Measurements from ENCODE around the gene EXOC4.

EXOC4 gene

DNA sequence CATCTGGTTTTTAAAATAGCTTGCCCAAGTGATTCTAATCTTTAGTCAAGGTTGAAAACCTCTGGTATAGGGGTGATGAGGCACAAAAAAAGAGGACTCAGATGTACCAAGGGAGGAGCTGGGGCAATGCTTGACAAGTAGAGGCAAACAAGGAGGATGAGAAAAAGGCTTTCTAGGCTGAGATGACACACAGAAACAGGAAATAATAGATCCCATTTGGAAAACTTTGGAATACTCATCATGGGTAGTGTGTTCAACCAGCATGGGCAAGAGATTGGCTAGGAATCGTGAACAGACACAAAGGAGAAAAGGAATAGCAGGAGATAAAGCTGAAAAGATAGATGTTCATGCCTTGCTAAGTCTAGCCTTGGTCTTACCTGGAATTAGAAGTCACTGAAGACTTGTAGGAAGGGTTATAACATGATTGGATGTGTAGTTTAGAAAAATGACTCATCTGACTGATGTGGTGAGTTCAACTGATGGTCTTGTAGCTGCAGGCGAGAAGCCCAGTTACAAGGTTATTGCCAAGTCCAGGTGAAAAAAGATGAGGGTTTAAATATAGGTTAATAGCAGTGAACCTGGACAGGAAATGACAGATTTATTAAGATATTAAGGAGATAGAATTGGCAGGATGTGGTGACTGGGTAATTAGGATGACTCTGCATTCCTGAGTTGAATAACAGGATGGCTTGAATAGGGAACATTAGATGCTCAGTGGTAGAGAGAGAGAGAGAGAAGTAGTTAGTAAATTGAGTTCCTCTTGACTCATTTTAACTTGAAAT, 660.2 kb downstream of the EXOC4 start:
- no peak for DNase-seq (ENCODE audit: low read depth in 4 of 4, low spot score in 1 of 4)

DNA sequence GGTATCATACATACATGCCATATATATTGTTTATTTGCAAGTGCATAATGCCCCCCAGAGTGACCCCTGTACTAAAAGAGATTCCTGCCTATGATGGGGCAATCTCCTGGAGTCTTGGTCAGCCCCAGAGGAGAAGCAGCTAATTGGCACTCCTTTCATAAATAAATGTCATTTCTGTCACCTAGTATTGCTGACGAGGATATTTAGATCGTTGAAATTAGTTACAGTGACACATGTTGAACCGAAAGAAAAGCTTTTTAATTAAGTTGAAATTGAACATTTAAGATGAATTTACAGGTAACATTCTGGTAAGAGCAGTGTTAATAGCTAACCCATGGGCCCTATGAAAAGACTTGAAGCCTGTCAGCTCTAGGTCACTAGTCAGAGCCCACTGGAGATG, 663.7 kb downstream of the EXOC4 start:
- DNase-seq (ENCODE audit: low read depth in 4 of 4, low spot score in 1 of 4), result no peak

DNA sequence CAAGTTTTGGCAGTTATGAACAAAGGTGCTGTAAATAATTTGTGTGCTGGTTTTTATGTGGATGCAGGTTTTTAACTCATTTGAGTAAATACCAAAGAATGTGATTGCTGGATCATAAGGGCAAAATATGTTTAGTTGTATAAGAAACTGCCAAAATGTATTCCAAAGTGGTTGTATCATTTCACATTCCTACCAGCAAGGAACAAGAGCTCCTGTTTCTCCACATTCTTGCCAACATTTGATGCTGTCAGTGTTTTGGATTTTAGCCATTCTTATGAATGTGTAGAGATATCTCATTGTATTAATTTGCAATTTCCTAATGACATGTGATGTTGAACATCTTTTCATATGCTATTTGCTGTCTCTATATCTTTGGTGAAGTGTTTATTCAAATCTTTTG, 666.9 kb downstream of the EXOC4 start:
- no peak for DNase-seq (ENCODE audit: low read depth in 4 of 4, low spot score in 1 of 4)

- DNase-seq (ENCODE audit: low read depth in 4 of 4, low spot score in 1 of 4), result no peak
These were observed 668.8 kb downstream of the EXOC4 start for GRCh38 chr7:133921635-133922182.

- DNase-seq (ENCODE audit: low read depth in 4 of 4, low spot score in 1 of 4), result no peak
These were observed 671.1 kb downstream of the EXOC4 start for GRCh38 chr7:133923974-133924373.

GRCh38 chr7:133931053-133931452, 678.2 kb downstream of the EXOC4 start:
- no peak for DNase-seq (ENCODE audit: low read depth in 4 of 4, low spot score in 1 of 4)

GRCh38 chr7:133932591-133932990, 679.7 kb downstream of the EXOC4 start:
- DNase-seq (ENCODE audit: low read depth in 4 of 4, low spot score in 1 of 4), result no peak

GRCh38 chr7:133934262-133934976, 681.5 kb downstream of the EXOC4 start:
- no peak for DNase-seq (ENCODE audit: low read depth in 4 of 4, low spot score in 1 of 4)

- DNase-seq (ENCODE audit: low read depth in 4 of 4, low spot score in 1 of 4), result no peak
These were observed 682.1 kb downstream of the EXOC4 start for GRCh38 chr7:133934977-133935330.

GRCh38 chr7:133936074-133936473, 683.2 kb downstream of the EXOC4 start:
- DNase-seq (ENCODE audit: low read depth in 4 of 4, low spot score in 1 of 4), result no peak

GRCh38 chr7:133937786-133938185, 684.9 kb downstream of the EXOC4 start:
- no peak for DNase-seq (ENCODE audit: low read depth in 4 of 4, low spot score in 1 of 4)

DNA sequence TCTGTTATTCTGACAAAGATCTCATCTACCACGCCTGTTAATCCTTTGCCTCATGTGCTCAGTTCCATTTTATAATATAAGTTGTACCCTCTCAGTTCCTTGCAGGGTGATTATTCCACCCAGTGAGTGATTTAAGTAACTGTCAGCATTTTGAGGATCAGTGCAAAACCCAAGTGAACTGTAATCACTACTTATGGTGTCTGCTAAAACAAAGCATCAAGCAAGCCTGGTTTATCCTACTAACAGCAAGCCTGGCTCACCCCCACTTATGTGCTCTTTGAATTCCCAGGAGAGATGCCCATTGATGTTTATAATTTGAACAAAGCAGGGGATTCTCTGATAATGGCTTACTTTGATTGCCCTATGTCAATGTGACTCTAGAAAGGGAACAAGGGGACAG, 687.5 kb downstream of the EXOC4 start:
- DNase-seq (ENCODE audit: low read depth in 4 of 4, low spot score in 1 of 4), result no peak

GRCh38 chr7:133941496-133941895, 688.6 kb downstream of the EXOC4 start:
- DNase-seq (ENCODE audit: low read depth in 4 of 4, low spot score in 1 of 4), result no peak

DNA sequence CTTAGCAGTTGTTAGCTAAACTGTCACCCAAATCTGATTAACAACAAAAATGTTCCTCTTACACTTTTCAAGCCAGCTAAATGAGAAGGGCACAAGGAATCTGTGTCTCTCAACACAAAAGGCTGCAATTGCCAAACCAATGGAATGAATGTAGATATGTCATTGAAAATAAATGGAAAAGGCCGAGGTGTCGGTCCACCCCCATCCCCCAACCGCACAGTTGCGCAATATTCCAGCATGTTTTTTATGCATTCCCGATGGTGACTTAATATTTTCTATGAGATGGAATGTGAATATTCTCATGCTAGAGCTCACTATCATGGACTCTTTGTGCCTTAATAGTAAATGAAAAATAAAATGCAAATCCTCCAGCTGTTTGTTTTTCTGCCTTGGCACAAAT, 692.6 kb downstream of the EXOC4 start:
- DNase-seq (ENCODE audit: low read depth in 4 of 4, low spot score in 1 of 4), result no peak

GRCh38 chr7:133947458-133948254, 694.8 kb downstream of the EXOC4 start:
- DNase-seq (ENCODE audit: low read depth in 4 of 4, low spot score in 1 of 4), result no peak

DNA sequence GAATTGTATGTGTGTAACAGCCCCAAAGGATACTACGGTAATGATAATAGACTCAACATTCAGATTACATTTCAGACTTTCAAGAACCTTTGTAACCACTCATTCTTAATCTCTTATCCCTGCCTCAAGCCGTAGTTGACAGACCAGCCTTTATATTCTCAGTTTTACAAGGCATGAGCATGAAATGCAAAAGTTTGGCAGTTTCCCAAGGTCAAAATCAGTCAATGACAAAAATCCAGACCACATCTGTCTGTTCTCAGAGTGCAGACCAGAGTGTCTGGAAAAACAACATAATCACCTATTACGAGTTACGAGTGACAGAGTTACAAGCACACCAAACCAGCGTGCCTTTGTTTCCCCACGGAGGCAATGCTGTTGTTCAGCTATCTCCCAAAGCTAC, 695.7 kb downstream of the EXOC4 start:
- no peak for DNase-seq (ENCODE audit: low read depth in 4 of 4, low spot score in 1 of 4)

GRCh38 chr7:133950855-133951254, 698.0 kb downstream of the EXOC4 start:
- DNase-seq (ENCODE audit: low read depth in 4 of 4, low spot score in 1 of 4), result no peak

DNA sequence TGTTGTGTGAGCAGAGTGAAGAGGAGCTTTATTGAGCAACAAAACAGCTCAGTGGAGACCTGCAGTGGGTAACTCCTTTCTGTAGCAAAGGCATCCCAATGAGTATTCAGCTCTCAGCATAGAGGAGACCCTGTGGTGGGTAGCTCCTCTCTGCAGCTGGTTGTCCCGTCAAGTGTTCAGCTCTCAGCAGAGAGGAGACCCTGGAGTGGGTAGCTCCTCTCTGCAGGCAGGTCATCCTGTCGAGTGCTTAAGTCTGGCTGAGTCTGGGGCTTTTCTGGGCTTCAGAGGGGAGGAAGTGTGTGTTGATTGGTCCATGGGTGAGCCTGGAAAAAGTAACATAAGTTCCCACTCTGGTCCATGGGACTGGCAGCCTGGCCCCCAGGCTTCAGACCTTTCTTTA, 702.3 kb downstream of the EXOC4 start:
- DNase-seq (ENCODE audit: low read depth in 4 of 4, low spot score in 1 of 4), result no peak

DNA sequence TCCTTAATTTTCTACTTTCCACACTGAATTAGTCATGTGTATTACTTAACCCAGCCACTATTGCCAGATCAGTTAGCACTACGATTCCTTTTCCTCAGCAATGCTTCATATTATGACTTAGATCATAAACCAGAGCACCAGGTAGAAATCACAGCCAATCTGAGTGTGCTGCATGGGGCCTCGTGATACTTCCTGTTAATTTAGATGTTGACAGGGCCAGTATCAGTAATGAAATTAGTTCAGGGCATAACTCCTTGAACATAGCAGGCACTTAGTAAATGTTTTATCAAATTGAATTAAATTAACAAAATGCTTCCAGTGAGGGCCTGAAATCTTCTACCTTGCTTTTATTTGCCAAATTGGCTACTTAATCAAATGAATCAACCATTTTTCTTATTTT, 705.0 kb downstream of the EXOC4 start:
- no peak for DNase-seq (ENCODE audit: low read depth in 4 of 4, low spot score in 1 of 4)

GRCh38 chr7:133958822-133959221, 705.9 kb downstream of the EXOC4 start:
- no peak for DNase-seq (ENCODE audit: low read depth in 4 of 4, low spot score in 1 of 4)

DNA sequence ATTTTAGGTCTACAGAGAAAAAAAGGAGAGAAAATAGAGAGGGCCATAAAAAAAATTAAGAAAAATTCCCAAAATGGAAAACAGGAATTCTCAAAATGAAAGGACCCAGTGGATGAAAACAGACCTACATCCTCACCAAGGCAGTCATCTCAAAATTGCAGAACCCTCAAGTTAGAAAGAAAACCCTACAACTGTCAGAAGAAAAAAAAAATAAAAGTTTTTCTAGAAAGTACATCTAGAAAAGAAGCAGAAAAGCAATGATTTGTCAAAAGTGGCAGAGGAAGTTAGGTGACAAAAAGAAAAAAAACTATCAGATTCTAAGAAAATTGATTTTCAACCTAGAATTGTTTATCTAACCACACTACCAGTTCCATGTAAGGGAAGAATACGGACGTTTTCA, 706.6 kb downstream of the EXOC4 start:
- no peak for DNase-seq (ENCODE audit: low read depth in 4 of 4, low spot score in 1 of 4)

GRCh38 chr7:133961724-133962123, 708.8 kb downstream of the EXOC4 start:
- no peak for DNase-seq (ENCODE audit: low read depth in 4 of 4, low spot score in 1 of 4)

All from stimulated activated CD4-positive, alpha-beta T cell treated with anti-CD3 and anti-CD28 coated beads, Interleukin-1b, Interleukin-23, amount 100 ng/mL, for 24 hours (primary cell).